ENCODE measurements around the gene C11orf91.

The C11orf91 gene

DNA sequence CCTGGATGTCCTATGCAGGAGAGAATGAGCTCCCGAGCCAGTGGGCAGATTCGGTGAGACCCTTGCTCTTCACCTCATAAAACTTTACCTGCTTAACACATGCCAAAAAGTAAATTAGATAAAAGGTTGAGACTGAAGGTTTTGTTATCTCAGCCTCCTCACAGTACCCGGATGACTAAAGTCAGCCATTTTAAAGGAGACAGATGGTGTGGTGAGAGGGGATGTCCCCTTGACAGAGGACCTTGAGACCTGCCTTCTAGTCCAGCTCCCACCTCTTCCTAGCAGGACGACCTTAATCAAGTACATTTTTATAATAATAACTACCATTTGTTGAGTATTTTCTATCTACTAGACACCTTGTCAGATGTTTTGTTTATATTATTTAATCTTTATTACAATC lies 39.7 kb downstream of the C11orf91 start:
- Histone ChIP-seq H3K79me2 (ENCODE audit: insufficient read depth, low read depth) (no peaks in the 10 kb centered on the region), H3K9ac (no peak overlapping the region), H3K27me3 (ENCODE audit: insufficient read depth, low read depth) (no peaks in the 10 kb centered on the region), H4K20me1 (ENCODE audit: insufficient read depth) (no peaks in the 10 kb centered on the region), H3K27ac (no peak overlapping the region), H2AFZ (ENCODE audit: low read depth) (no peak overlapping the region), H3K4me3 (IDR thresholded peaks at IDR 0.05; ENCODE audit: insufficient read depth, low read depth, low read length) (no peak overlapping the region), H3K4me2 (no peak overlapping the region), H3K4me1 (ENCODE audit: low read depth, poor library complexity, severe bottlenecking) (peaks cover 29% of the 10 kb centered on the region), H3K36me3 (ENCODE audit: insufficient read depth) (0 out of 2 replicates have a peak, but pooled peaks cover 4% of the 10 kb centered on the region)
- TF ChIP-seq, protein P1, sequence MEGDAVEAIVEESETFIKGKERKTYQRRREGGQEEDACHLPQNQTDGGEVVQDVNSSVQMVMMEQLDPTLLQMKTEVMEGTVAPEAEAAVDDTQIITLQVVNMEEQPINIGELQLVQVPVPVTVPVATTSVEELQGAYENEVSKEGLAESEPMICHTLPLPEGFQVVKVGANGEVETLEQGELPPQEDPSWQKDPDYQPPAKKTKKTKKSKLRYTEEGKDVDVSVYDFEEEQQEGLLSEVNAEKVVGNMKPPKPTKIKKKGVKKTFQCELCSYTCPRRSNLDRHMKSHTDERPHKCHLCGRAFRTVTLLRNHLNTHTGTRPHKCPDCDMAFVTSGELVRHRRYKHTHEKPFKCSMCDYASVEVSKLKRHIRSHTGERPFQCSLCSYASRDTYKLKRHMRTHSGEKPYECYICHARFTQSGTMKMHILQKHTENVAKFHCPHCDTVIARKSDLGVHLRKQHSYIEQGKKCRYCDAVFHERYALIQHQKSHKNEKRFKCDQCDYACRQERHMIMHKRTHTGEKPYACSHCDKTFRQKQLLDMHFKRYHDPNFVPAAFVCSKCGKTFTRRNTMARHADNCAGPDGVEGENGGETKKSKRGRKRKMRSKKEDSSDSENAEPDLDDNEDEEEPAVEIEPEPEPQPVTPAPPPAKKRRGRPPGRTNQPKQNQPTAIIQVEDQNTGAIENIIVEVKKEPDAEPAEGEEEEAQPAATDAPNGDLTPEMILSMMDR (conservative IDR thresholded peaks at IDR 0.05; ENCODE audit: low read depth, low read length), result no peak

DNA sequence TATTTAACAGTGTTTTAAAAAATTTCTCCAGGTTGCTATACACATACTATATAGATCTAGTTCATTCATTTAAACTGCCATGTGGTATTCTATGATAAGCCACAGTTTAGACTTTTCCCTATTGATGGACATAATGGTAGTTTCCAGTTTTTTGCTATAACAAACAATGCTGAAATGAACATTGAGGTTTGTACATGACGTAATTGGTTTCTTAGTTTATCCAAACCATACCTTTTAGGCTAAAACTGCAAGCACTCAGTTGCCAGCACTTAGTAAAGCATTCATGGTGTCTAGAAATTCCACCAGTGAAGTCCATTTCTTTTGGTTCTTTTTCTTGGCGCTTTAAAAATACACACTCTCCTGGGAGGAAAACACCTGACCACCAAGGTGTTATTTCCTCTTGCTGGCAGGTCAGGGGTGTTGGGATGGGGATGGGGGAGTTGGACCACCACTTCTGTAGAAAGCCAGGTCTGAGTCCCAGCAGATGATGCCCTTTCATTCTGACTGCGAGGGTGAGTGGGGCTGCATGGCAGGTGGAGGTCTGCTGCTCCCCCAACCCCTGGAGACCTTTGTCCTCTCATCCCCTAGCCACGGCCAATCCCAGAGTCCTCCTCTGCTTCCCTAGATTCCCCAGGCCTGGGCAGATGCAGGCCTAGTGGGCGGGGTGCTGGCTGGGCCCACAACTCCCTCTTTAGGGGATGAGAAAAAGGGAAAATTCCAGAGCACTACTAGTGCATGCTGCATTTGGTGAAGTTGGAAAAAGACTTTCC lies 41.1 kb downstream of the C11orf91 start:
- H3K9ac ChIP-seq, result no peak overlapping the region
- no peak overlapping the region for H3K27ac ChIP-seq
- no peak overlapping the region for H3K4me2 ChIP-seq
- TF ChIP-seq, protein P1 (conservative IDR thresholded peaks at IDR 0.05; ENCODE audit: low read depth, low read length), result no peak
- no peaks in the 10 kb centered on the region for H3K27me3 ChIP-seq (ENCODE audit: insufficient read depth, low read depth)
- H3K36me3 ChIP-seq (ENCODE audit: insufficient read depth), result 0 out of 2 replicates have a peak, but pooled peaks cover 4% of the 10 kb centered on the region
- peaks cover 42% of the 10 kb centered on the region for H3K4me1 ChIP-seq (ENCODE audit: low read depth, poor library complexity, severe bottlenecking)
- no peak overlapping the region for H3K4me3 ChIP-seq (IDR thresholded peaks at IDR 0.05; ENCODE audit: insufficient read depth, low read depth, low read length)
- no peaks in the 10 kb centered on the region for H4K20me1 ChIP-seq (ENCODE audit: insufficient read depth)
- H3K79me2 ChIP-seq (ENCODE audit: insufficient read depth, low read depth), result no peaks in the 10 kb centered on the region
- no peak overlapping the region for H2AFZ ChIP-seq (ENCODE audit: low read depth)

DNA sequence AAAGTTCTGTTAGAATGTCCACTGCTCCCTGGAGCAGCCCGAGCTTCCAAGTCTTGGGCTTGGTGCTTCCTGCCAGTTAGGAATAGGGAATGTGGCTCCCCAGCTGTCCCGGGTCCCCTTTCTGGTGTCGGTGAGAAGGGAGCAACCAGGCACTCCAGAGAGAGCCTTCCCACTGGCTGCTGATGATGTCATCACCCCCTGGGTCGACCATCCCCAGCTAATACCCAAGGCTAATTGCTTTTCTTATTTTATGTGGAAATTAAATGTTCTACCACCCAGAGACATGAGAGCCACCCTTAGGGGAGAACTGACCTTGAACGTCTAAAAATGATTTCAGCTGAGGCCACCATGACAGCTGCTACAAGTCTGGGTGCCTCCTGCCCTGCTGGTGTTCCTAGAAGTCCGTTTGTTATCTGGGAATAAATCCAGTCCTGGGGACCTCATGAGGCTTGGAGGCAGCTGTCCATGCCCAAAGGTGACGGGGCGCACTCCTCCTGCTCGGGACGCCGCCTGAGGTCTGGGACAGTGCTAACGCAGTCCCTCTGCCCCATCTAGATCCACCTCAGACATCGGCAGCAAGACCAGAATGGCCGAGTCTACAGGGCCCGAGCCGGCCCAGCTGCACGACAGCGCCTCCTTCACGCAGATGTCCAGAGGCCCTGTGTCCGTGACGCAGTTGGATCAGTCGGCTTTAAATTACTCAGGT lies 42.3 kb downstream of the C11orf91 start:
- Histone ChIP-seq H3K27me3 (ENCODE audit: insufficient read depth, low read depth) (no peaks in the 10 kb centered on the region), H4K20me1 (ENCODE audit: insufficient read depth) (no peaks in the 10 kb centered on the region), H3K36me3 (ENCODE audit: insufficient read depth) (0 out of 2 replicates have a peak, but pooled peaks cover 4% of the 10 kb centered on the region), H3K27ac (no peak overlapping the region), H3K9ac (no peak overlapping the region), H2AFZ (ENCODE audit: low read depth) (no peak overlapping the region), H3K4me3 (IDR thresholded peaks at IDR 0.05; ENCODE audit: insufficient read depth, low read depth, low read length) (no peak overlapping the region), H3K4me2 (no peak overlapping the region), H3K4me1 (ENCODE audit: low read depth, poor library complexity, severe bottlenecking) (peaks cover 54% of the 10 kb centered on the region), H3K79me2 (ENCODE audit: insufficient read depth, low read depth) (no peaks in the 10 kb centered on the region)
- TF ChIP-seq, protein P1 (conservative IDR thresholded peaks at IDR 0.05; ENCODE audit: low read depth, low read length), result no peak

DNA sequence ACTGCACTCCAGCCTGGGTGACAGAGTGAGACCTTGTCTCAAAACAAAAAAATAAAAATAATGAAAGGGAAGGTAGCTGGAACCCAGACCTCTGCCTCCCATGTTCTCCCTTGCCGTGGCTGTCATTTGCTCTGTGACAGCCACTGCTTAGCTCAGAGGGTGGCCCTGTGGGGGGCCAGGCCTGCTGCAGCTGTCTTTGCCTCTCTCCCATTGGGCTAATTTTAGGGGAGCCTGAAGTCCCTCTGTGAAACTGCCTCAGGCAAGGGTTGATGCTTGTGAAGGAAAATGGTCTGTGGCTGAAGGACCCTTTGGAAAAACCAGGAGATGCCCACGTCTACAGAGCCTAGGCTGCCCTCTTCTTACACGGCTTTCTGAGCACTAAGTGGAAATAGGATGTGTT lies 42.9 kb downstream of the C11orf91 start:
- Histone ChIP-seq H3K4me3 (IDR thresholded peaks at IDR 0.05; ENCODE audit: insufficient read depth, low read depth, low read length) (no peak overlapping the region), H3K27me3 (ENCODE audit: insufficient read depth, low read depth) (no peaks in the 10 kb centered on the region), H4K20me1 (ENCODE audit: insufficient read depth) (no peaks in the 10 kb centered on the region), H3K36me3 (ENCODE audit: insufficient read depth) (0 out of 2 replicates have a peak, but pooled peaks cover 4% of the 10 kb centered on the region), H3K79me2 (ENCODE audit: insufficient read depth, low read depth) (no peaks in the 10 kb centered on the region), H3K4me1 (ENCODE audit: low read depth, poor library complexity, severe bottlenecking) (peaks cover 60% of the 10 kb centered on the region), H3K9ac (no peak overlapping the region), H2AFZ (ENCODE audit: low read depth) (no peak overlapping the region), H3K27ac (no peak overlapping the region), H3K4me2 (no peak overlapping the region)
- TF ChIP-seq, protein P1 (conservative IDR thresholded peaks at IDR 0.05; ENCODE audit: low read depth, low read length), result no peak

Data from KMS-11 (cell line).